Liver (tissue), 9 donors: Measurements from ENCODE around the gene BNC2. TPM values are rescaled to one million over a fixed set of nuclear protein-coding genes. Genes with fewer than 3 reads are reported as not detected.

Experiments
- DNase-seq: peaks from one replicate; pipeline ENCODE4 v3.0.0-alpha.2; 2017; ENCODE audit warnings: low spot score
- H3K27ac ChIP-seq, 2 donors: one replicate each; pipeline ENCODE4 v1.7.0; 2013; ENCODE audit warnings: inconsistent platforms in 2 of 2, low read length in 2 of 2, control low read depth in 1 of 2, low read depth in 1 of 2, mild to moderate bottlenecking in 1 of 2
- H3K27me3 ChIP-seq, 4 donors: one replicate each; pipeline versions ENCODE4 v1.6.1 to v1.7.0; 2013; ENCODE audit warnings: low read length in 3 of 4, inconsistent platforms in 1 of 4, mild to moderate bottlenecking in 1 of 4, moderate library complexity in 1 of 4; ENCODE audit not compliant: control insufficient read depth in 4 of 4, insufficient read depth in 4 of 4
- H3K36me3 ChIP-seq, 4 donors: one replicate each; pipeline versions ENCODE4 v1.6.1 to v1.7.0; 2013; ENCODE audit warnings: low read length in 3 of 4, mild to moderate bottlenecking in 3 of 4, low read depth in 1 of 4, moderate library complexity in 1 of 4; ENCODE audit not compliant: control insufficient read depth in 4 of 4, insufficient read depth in 3 of 4
- H3K4me1 ChIP-seq, 4 donors: one replicate each; pipeline versions ENCODE4 v1.6.1 to v1.7.0; 2013; ENCODE audit warnings: low read length in 3 of 4, mild to moderate bottlenecking in 3 of 4, moderate library complexity in 1 of 4; ENCODE audit not compliant: control insufficient read depth in 4 of 4, insufficient read depth in 4 of 4
- H3K4me3 ChIP-seq, 3 donors: one replicate each; pipeline versions ENCODE4 v1.6.1 to v1.7.0; 2013; ENCODE audit warnings: low read length in 3 of 3, control low read depth in 1 of 3, low read depth in 1 of 3, mild to moderate bottlenecking in 1 of 3
- H3K9ac ChIP-seq, 2 donors: one replicate each; pipeline ENCODE4 v1.7.0; 2013; ENCODE audit warnings: low read length in 2 of 2, mild to moderate bottlenecking in 2 of 2, moderate library complexity in 2 of 2, control low read depth in 1 of 2, low read depth in 1 of 2
- H3K9me3 ChIP-seq, 4 donors: one replicate each; pipeline versions ENCODE4 v1.6.1 to v1.7.0; 2013; ENCODE audit warnings: low read length in 3 of 4; ENCODE audit not compliant: control insufficient read depth in 4 of 4
- EGR1 ChIP-seq, 2 donors: IDR thresholded peaks; 2 replicates each; pipeline ENCODE4 v1.6.1; 2016 to 2018; ENCODE audit warnings: antibody characterized with exemption in 2 of 2, low read depth in 2 of 2
- FOXA1 ChIP-seq: IDR thresholded peaks from 2 replicates; pipeline ENCODE4 v1.6.1; 2016; ENCODE audit warnings: antibody characterized with exemption
- FOXA2 ChIP-seq: IDR thresholded peaks from 2 replicates; pipeline ENCODE4 v1.6.1; 2016; ENCODE audit warnings: antibody characterized with exemption
- GABPA ChIP-seq, 2 donors: IDR thresholded peaks in 1 of 2; conservative IDR thresholded peaks in 1 of 2; 2 replicates each; pipeline ENCODE4 v1.6.1; 2016; ENCODE audit warnings: antibody characterized with exemption in 2 of 2, mild to moderate bottlenecking in 1 of 2, moderate library complexity in 1 of 2
- HNF4A ChIP-seq, 2 donors: conservative IDR thresholded peaks; 2 replicates each; pipeline ENCODE4 v1.6.1; 2016; ENCODE audit warnings: antibody characterized with exemption in 2 of 2, mild to moderate bottlenecking in 2 of 2
- HNF4G ChIP-seq: IDR thresholded peaks from 2 replicates; pipeline ENCODE4 v1.6.1; 2016; ENCODE audit warnings: antibody characterized with exemption
- NR2F2 ChIP-seq: IDR thresholded peaks from 2 replicates; pipeline ENCODE4 v1.6.1; 2016; ENCODE audit warnings: antibody characterized with exemption
- TAF1 ChIP-seq: conservative IDR thresholded peaks from 2 replicates; pipeline ENCODE4 v1.6.1; 2016; ENCODE audit warnings: antibody characterized with exemption, mild to moderate bottlenecking
- YY1 ChIP-seq: IDR thresholded peaks from 2 replicates; pipeline ENCODE4 v1.6.1; 2016; ENCODE audit warnings: antibody characterized with exemption, mild to moderate bottlenecking
- WGBS: extraction: QIAGEN DNeasy Blood & Tissue Kit; methylation state at CpG from one replicate; pipeline ENCODE4 v1.1.7; 2013; 5-methylcytosine and 5-hydroxymethylcytosine counted together
- polyA plus RNA-seq, 2 donors: library from polyadenylated mRNA; stranded (reverse) in 1 of 2; unstranded in 1 of 2; fragments of 200-250 nt in 1 of 2; fragments of >200 nt in 1 of 2; fragmentation: Nextera tagmentation in 1 of 2; extraction: Ambion mirVana in 1 of 2; gene quantifications; one replicate each; pipeline versions ENCODE4 v1.2.1 to v1.2.3, GENCODE V29; 2013 to 2015
- total RNA-seq, 2 donors: library from RNA; depleted of rRNA; stranded (reverse); fragments of >200 nt; gene quantifications; one replicate each; pipeline ENCODE4 v1.2.3, GENCODE V29; 2014
- TF ChIP-seq, protein P1 (sequence below): IDR thresholded peaks from 2 replicates; pipeline ENCODE4 v1.6.1; 2016; ENCODE audit warnings: antibody characterized with exemption
- TF ChIP-seq, protein P2 (sequence below): IDR thresholded peaks from 2 replicates; pipeline ENCODE4 v1.6.1; 2016; ENCODE audit warnings: antibody characterized with exemption, mild to moderate bottlenecking
- TF ChIP-seq, protein P3 (sequence below): IDR thresholded peaks from 2 replicates; pipeline ENCODE4 v1.6.1; 2016; ENCODE audit warnings: antibody characterized with exemption
- TF ChIP-seq, protein P4 (sequence below): fragments of 150-350 bp; IDR thresholded peaks from 2 replicates; pipeline ENCODE4 v1.5.1; 2017; ENCODE audit warnings: improper control_type of control experiment, low read depth, low read length; ENCODE audit not compliant: missing input control
- TF ChIP-seq, protein P5 (sequence below): IDR thresholded peaks from 2 replicates; pipeline ENCODE4 v1.6.1; 2016; ENCODE audit warnings: antibody characterized with exemption
- donor health status: healthy.
- donor health status: healthy.
- donor health status: healthy.
- donor health status: healthy.
- donor health status: healthy.

BNC2 gene
- total and polyA plus RNA-seq, 4 donors: 0.07 to 0.67 (median 0.08) TPM

DNA sequence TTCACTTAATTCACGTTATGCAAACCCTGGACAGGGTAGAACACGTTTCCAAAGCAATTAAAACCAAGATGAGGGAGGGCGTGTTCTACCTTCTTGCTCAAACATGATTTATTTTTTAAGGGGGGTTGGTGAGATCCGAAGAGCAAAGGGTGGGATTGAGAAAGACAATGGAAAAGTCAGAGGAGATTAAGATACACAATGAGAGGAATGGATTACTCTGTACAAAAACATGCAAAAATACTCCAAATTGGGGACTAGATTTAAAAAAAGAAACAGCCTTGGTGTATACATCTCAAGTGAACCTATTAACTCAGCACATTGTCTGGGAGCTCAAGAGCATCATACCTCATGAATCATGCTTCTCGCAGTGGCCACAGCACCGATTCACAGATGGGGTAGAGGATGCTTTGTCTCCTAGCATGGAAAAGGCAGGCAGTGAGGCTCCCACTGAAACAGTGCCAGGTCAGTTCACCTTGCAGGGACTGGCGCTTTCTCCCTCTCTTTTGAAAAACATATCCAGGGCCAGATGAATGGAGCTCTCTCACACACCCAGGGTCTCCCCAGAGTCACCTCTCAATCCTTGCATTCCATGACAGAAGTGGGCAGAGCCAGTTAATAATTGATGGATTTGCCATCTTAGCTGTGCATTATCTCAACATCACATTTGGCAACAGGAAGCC is 459.7 kb downstream of the BNC2 start:
- H3K36me3 ChIP-seq: no peaks in the 10 kb centered on the region
- peaks cover 0 to 9% (median 3%) of the 10 kb centered on the region in 4 donors for H3K4me1 ChIP-seq
- no peak overlapping the region for H3K27ac ChIP-seq
- TF ChIP-seq, protein P1, sequence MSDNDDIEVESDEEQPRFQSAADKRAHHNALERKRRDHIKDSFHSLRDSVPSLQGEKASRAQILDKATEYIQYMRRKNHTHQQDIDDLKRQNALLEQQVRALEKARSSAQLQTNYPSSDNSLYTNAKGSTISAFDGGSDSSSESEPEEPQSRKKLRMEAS: no peak
- TF ChIP-seq FOXA1 (no peak), YY1 (no peak), GABPA (IDR thresholded peaks at IDR 0.05 in 1 of 2, conservative IDR thresholded peaks at IDR 0.05 in 1 of 2) (no peak), FOXA2 (no peak), NR2F2 (no peak), HNF4A (conservative IDR thresholded peaks at IDR 0.05) (no peak), TAF1 (no peak), HNF4G (no peak)
- TF ChIP-seq, protein P2, sequence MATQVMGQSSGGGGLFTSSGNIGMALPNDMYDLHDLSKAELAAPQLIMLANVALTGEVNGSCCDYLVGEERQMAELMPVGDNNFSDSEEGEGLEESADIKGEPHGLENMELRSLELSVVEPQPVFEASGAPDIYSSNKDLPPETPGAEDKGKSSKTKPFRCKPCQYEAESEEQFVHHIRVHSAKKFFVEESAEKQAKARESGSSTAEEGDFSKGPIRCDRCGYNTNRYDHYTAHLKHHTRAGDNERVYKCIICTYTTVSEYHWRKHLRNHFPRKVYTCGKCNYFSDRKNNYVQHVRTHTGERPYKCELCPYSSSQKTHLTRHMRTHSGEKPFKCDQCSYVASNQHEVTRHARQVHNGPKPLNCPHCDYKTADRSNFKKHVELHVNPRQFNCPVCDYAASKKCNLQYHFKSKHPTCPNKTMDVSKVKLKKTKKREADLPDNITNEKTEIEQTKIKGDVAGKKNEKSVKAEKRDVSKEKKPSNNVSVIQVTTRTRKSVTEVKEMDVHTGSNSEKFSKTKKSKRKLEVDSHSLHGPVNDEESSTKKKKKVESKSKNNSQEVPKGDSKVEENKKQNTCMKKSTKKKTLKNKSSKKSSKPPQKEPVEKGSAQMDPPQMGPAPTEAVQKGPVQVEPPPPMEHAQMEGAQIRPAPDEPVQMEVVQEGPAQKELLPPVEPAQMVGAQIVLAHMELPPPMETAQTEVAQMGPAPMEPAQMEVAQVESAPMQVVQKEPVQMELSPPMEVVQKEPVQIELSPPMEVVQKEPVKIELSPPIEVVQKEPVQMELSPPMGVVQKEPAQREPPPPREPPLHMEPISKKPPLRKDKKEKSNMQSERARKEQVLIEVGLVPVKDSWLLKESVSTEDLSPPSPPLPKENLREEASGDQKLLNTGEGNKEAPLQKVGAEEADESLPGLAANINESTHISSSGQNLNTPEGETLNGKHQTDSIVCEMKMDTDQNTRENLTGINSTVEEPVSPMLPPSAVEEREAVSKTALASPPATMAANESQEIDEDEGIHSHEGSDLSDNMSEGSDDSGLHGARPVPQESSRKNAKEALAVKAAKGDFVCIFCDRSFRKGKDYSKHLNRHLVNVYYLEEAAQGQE: no peak
- TF ChIP-seq, protein P3, sequence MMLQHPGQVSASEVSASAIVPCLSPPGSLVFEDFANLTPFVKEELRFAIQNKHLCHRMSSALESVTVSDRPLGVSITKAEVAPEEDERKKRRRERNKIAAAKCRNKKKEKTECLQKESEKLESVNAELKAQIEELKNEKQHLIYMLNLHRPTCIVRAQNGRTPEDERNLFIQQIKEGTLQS: no peak
- TF ChIP-seq, protein P4, sequence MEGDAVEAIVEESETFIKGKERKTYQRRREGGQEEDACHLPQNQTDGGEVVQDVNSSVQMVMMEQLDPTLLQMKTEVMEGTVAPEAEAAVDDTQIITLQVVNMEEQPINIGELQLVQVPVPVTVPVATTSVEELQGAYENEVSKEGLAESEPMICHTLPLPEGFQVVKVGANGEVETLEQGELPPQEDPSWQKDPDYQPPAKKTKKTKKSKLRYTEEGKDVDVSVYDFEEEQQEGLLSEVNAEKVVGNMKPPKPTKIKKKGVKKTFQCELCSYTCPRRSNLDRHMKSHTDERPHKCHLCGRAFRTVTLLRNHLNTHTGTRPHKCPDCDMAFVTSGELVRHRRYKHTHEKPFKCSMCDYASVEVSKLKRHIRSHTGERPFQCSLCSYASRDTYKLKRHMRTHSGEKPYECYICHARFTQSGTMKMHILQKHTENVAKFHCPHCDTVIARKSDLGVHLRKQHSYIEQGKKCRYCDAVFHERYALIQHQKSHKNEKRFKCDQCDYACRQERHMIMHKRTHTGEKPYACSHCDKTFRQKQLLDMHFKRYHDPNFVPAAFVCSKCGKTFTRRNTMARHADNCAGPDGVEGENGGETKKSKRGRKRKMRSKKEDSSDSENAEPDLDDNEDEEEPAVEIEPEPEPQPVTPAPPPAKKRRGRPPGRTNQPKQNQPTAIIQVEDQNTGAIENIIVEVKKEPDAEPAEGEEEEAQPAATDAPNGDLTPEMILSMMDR: no peak
- TF ChIP-seq, protein P5, sequence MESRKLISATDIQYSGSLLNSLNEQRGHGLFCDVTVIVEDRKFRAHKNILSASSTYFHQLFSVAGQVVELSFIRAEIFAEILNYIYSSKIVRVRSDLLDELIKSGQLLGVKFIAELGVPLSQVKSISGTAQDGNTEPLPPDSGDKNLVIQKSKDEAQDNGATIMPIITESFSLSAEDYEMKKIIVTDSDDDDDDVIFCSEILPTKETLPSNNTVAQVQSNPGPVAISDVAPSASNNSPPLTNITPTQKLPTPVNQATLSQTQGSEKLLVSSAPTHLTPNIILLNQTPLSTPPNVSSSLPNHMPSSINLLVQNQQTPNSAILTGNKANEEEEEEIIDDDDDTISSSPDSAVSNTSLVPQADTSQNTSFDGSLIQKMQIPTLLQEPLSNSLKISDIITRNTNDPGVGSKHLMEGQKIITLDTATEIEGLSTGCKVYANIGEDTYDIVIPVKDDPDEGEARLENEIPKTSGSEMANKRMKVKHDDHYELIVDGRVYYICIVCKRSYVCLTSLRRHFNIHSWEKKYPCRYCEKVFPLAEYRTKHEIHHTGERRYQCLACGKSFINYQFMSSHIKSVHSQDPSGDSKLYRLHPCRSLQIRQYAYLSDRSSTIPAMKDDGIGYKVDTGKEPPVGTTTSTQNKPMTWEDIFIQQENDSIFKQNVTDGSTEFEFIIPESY: no peak
- H3K9ac ChIP-seq: no peak overlapping the region
- H3K4me3 ChIP-seq: no peak overlapping the region
- 83% methylated on average over 7 of the region's 7 CpGs for WGBS
- peaks cover 0 to 2% (median 0%) of the 10 kb centered on the region in 4 donors for H3K27me3 ChIP-seq
- DNase-seq: no peak
- H3K9me3 ChIP-seq: no peaks in the 10 kb centered on the region

DNA sequence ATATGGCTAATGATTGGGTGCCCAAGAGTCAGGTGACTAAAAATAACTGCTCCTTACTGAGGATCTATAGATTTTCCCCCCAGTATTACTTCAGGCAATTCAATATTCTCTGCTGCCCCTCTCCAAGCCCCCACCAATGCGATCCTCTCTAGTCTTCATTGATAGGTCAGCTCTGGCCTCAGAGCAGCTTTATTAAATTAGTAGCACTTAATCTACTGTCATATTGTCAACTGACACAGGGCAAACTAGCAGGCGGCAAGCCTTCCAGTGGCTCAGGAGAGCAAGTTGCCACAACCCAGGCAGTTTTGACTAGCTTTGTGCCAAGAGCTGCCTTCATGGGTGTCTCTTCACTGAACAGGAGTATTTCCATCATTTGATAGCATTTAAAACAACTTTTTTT is 462.9 kb downstream of the BNC2 start:
- no peak overlapping the region for H3K4me3 ChIP-seq
- TF ChIP-seq, protein P5: no peak
- TF ChIP-seq, protein P3: no peak
- TF ChIP-seq FOXA1 (no peak), NR2F2 (no peak), HNF4A (conservative IDR thresholded peaks at IDR 0.05) (no peak), TAF1 (no peak), EGR1 (IDR thresholded peaks at IDR 0.05; ENCODE audit: low read depth in 2 of 2) (no peak), FOXA2 (no peak), GABPA (IDR thresholded peaks at IDR 0.05 in 1 of 2, conservative IDR thresholded peaks at IDR 0.05 in 1 of 2) (no peak)
- no peaks in the 10 kb centered on the region for H3K9me3 ChIP-seq
- no peaks in the 10 kb centered on the region for H3K36me3 ChIP-seq
- 96% methylated on average over 2 of the region's 2 CpGs for WGBS
- no peak for DNase-seq
- H3K9ac ChIP-seq: no peak overlapping the region
- no peaks in the 10 kb centered on the region for H3K4me1 ChIP-seq
- no peak overlapping the region for H3K27ac ChIP-seq
- peaks cover 0 to 2% (median 0%) of the 10 kb centered on the region in 4 donors for H3K27me3 ChIP-seq
